ENCODE measurements around the gene SLC12A5.

- TF ChIP-seq CTCF (conservative IDR thresholded peaks at IDR 0.05) (no peak), ZFX (IDR thresholded peaks at IDR 0.05) (no peak)
These were observed 34.6 kb downstream of the SLC12A5 start for GRCh38 chr20:46063652-46064054.

All from C4-2B (cell line).